K562 (cell line): ENCODE data around the gene GRP. TPM values are rescaled to one million over a fixed set of nuclear protein-coding genes. Genes with fewer than 3 reads are reported as not detected.
A peak's percentile ranks its signal among the peaks of the same experiment; 100 is the strongest.

Experiments used
- ATAC-seq: fragments of 200-7000 bp; cut with Tn5 transposase; 3 replicates; pipeline ENCODE4 v1.9.1; 2020; ENCODE audit warnings: moderate library complexity
- BruUV-seq: library from RNA; stranded (reverse); fragments of 400-500 nt; replicated peaks from 2 replicates; lab custom pipeline; 2021; lab: Mats Ljungman, UMichigan
- CTCF ChIA-PET: fragments of 300-600 bp; formaldehyde crosslinking; extraction: SDS; loops from one replicate; lab custom pipeline; 2021; ENCODE audit warnings: low intra/inter-chr PET ratio; lab: Yijun Ruan, JAX
- POLR2A ChIA-PET: fragments of 300-600, 350-650 bp; sonication (Branson Sonifier 250); formaldehyde crosslinking; extraction: SDS; loops from one replicate; lab custom pipeline; 2021; ENCODE audit warnings: antibody characterized with exemption, inconsistent platforms; lab: Yijun Ruan, JAX
- DNase-seq, 4 experiments: peaks; one replicate each; pipeline versions ENCODE4 v3.0.0 to v3.0.0-alpha.2; 2011 to 2018; ENCODE audit warnings: low spot score in 3 of 4, mixed read lengths in 3 of 4; ENCODE audit errors: extremely low read depth in 1 of 4
- FAIRE-seq: peaks from 2 replicates; lab custom pipeline; 2011; peaks lifted over from hg19 to GRCh38; lab: Jason Lieb, UNC
- H2AFZ ChIP-seq: 2 replicates; pipeline ENCODE4 v1.6.0; 2011; ENCODE audit warnings: low read depth, low read length, control low read depth, inconsistent platforms
- H3K27ac ChIP-seq: fragments of 200-600 bp; 3 replicates; pipeline ENCODE4 v1.8.0; 2011; ENCODE audit warnings: low read depth, mild to moderate bottlenecking, control low read depth, inconsistent platforms, low read length, moderate library complexity, mixed read lengths; ENCODE audit errors: extremely low read depth
- H3K27me3 ChIP-seq, 2 experiments: fragments of 300-600 bp in 1 of 2; 2 replicates in 1 of 2; 3 replicates in 1 of 2; pipeline versions ENCODE4 v1.6.0 to v1.8.0; 2011; ENCODE audit warnings: inconsistent platforms in 2 of 2, low read length in 2 of 2, mild to moderate bottlenecking in 1 of 2, mixed read lengths in 1 of 2, moderate library complexity in 1 of 2; ENCODE audit not compliant: control insufficient read depth in 2 of 2, insufficient read depth in 2 of 2
- H3K36me3 ChIP-seq: fragments of 300-600 bp; 3 replicates; pipeline ENCODE4 v1.8.0; 2011; ENCODE audit warnings: mild to moderate bottlenecking, low read length, inconsistent platforms; ENCODE audit not compliant: control insufficient read depth, insufficient read depth
- H3K4me1 ChIP-seq, 2 experiments: fragments of 200-600 bp in 1 of 2; replicated peaks in 1 of 2; 2 replicates in 1 of 2; 3 replicates in 1 of 2; pipeline versions ENCODE4 v1.5.1 to v1.8.0; 2011; ENCODE audit warnings: inconsistent platforms in 2 of 2, low read length in 2 of 2, mild to moderate bottlenecking in 1 of 2, mixed read lengths in 1 of 2, moderate library complexity in 1 of 2; ENCODE audit not compliant: control insufficient read depth in 2 of 2, insufficient read depth in 2 of 2
- H3K4me2 ChIP-seq: 2 replicates; pipeline ENCODE4 v1.6.1; 2011; ENCODE audit warnings: low read length, control low read depth, inconsistent platforms, mixed read lengths; ENCODE audit not compliant: insufficient read depth
- H3K4me3 ChIP-seq: fragments of 200-600 bp; sonication (generic), shearing (Covaris generic); 2 replicates; pipeline ENCODE4 v1.5.1; 2016; ENCODE audit warnings: control low read depth, inconsistent platforms
- H3K79me2 ChIP-seq: fragments of 200-600 bp; 3 replicates; pipeline ENCODE4 v1.8.0; 2011; ENCODE audit warnings: low read length, inconsistent platforms; ENCODE audit not compliant: control insufficient read depth, insufficient read depth
- H3K9ac ChIP-seq, 2 experiments: 2 replicates each; pipeline versions ENCODE4 v1.6.0 to v1.6.1; 2011; ENCODE audit warnings: low read depth in 2 of 2, low read length in 2 of 2, control low read depth in 1 of 2, inconsistent platforms in 1 of 2, mild to moderate bottlenecking in 1 of 2, mixed read lengths in 1 of 2; ENCODE audit not compliant: insufficient read depth in 1 of 2
- H3K9me1 ChIP-seq: one replicate; pipeline ENCODE4 v1.6.0; 2011; ENCODE audit warnings: inconsistent platforms, mild to moderate bottlenecking, low read length, moderate library complexity; ENCODE audit not compliant: control insufficient read depth, insufficient read depth
- H3K9me3 ChIP-seq: replicated peaks from 2 replicates; pipeline ENCODE4 v1.5.1; 2011; ENCODE audit warnings: low read depth, low read length, inconsistent platforms; ENCODE audit not compliant: control insufficient read depth, insufficient read depth
- H4K20me1 ChIP-seq: replicated peaks from 2 replicates; pipeline ENCODE4 v1.6.1; 2011; ENCODE audit warnings: low read length, inconsistent platforms, mixed read lengths; ENCODE audit not compliant: control insufficient read depth, insufficient read depth
- ARID1B ChIP-seq: fragments of 450-650 bp; IDR thresholded peaks from 2 replicates; pipeline ENCODE4 v1.6.1; 2016; ENCODE audit warnings: antibody characterized with exemption, mild to moderate bottlenecking, inconsistent platforms
- ARID3B ChIP-seq: fragments of 250-450 bp; sonication (Bioruptor Pico); IDR thresholded peaks from 2 replicates; pipeline ENCODE4 v1.4.0; 2020; ENCODE audit warnings: borderline replicate concordance
- BCL6 ChIP-seq: fragments of 250-450 bp; sonication (Bioruptor Pico); IDR thresholded peaks from 2 replicates; pipeline ENCODE4 v1.4.0; 2020
- CBX3 ChIP-seq, 2 experiments: IDR thresholded peaks; 1 replicate in 1 of 2; 2 replicates in 1 of 2; pipeline ENCODE4 v1.6.1; 2012; ENCODE audit warnings: inconsistent platforms in 2 of 2, low read length in 2 of 2, borderline replicate concordance in 1 of 2, control low read depth in 1 of 2
- CBX5 ChIP-seq: IDR thresholded peaks from 2 replicates; pipeline ENCODE4 v1.6.1; 2014; ENCODE audit warnings: low read depth, borderline replicate concordance
- CCNT2 ChIP-seq: IDR thresholded peaks from 2 replicates; pipeline ENCODE4 v1.6.1; 2011; ENCODE audit warnings: borderline replicate concordance, low read depth, mild to moderate bottlenecking, moderate library complexity, mixed read lengths, low read length; ENCODE audit not compliant: insufficient read length; ENCODE audit errors: extremely low read depth
- POLR2H ChIP-seq: IDR thresholded peaks from 2 replicates; pipeline ENCODE4 v1.6.1; 2016; ENCODE audit warnings: missing genetic modification characterization, low read depth, mild to moderate bottlenecking, control low read depth, missing compliant biosample characterization, moderate library complexity
- TAF15 ChIP-seq: fragments of 200-400 bp; formaldehyde crosslinking; IDR thresholded peaks from 2 replicates; pipeline ENCODE4 v1.6.1; 2017; ENCODE audit warnings: mild to moderate bottlenecking, low read depth, low read length, moderate library complexity
- TRIM28 ChIP-seq: fragments of 450-650 bp; IDR thresholded peaks from 2 replicates; pipeline ENCODE4 v1.6.1; 2017
- ZNF436 ChIP-seq: fragments of 250-450, 450-650 bp; sonication (Bioruptor Pico); formaldehyde crosslinking; IDR thresholded peaks from 2 replicates; pipeline ENCODE4 v1.7.0; 2020; ENCODE audit warnings: mild to moderate bottlenecking
- ZNF668 ChIP-seq: fragments of 250-450 bp; sonication (Bioruptor Pico); IDR thresholded peaks from 2 replicates; pipeline ENCODE4 v1.8.0; 2022; ENCODE audit warnings: mild to moderate bottlenecking, inconsistent platforms
- ZNF766 ChIP-seq: fragments of 200-800 bp; sonication (Bioruptor generic); conservative IDR thresholded peaks from 2 replicates; pipeline ENCODE4 v1.6.1; 2016; ENCODE audit warnings: missing genetic modification characterization, missing compliant biosample characterization
- WGBS: fragments of 100-300 bp; shearing (Covaris generic); methylation state at CpG from one replicate; pipeline ENCODE4 v1.1.6; 2016; ENCODE audit warnings: low coverage, mixed read lengths; ENCODE audit not compliant: insufficient coverage; ENCODE audit errors: missing lambda C conversion rate; 5-methylcytosine and 5-hydroxymethylcytosine counted together
- in situ Hi-C: fragments of 300-500 bp; cut with MboI; formaldehyde crosslinking; loops from 4 replicates; pipeline ENCODE4 v1.15.0; 2018; ENCODE audit warnings: inconsistent platforms, mixed read lengths
- intact Hi-C: fragments of 100-400 bp; cut with micrococcal nuclease; formaldehyde crosslinking; loops from 2 replicates; pipeline ENCODE4 v1.14.2; 2022
- polyA plus RNA-seq, 8 experiments: library from polyadenylated mRNA; depleted of rRNA in 4 of 8; stranded (reverse) in 5 of 8; unstranded in 3 of 8; fragments of >200 nt; fragmentation: Nextera tagmentation in 2 of 8; fragmentation: Illumina TruSeq in 1 of 8; extraction: Ambion mirVana in 2 of 8; extraction: Trizol in 1 of 8; gene quantifications; 2 replicates each; pipeline versions ENCODE4 v1.2.1 to v1.2.3, GENCODE V29; 2011 to 2014; ENCODE audit warnings: inconsistent platforms in 1 of 8, missing spikeins in 1 of 8
- total RNA-seq, 7 experiments: library from RNA; depleted of rRNA in 6 of 7; stranded (reverse); fragments of >200 nt in 6 of 7; fragmentation: Illumina TruSeq in 2 of 7; extraction: Trizol in 2 of 7; gene quantifications; 2 replicates each; pipeline versions ENCODE4 v1.2.1 to v1.2.3, GENCODE V29; 2011 to 2021; ENCODE audit warnings: low replicate concordance in 1 of 7

Gene GRP
- total and polyA plus RNA-seq, 9 of the 15 experiments (the other 6 are each of a cell fraction or from before 2014, with no cell fraction given): 0.07 TPM; not detected in 8

- ChIA-PET CTCF (no interaction called here), POLR2A (no interaction called here)
- BruUV-seq: no TSS peak
- Histone ChIP-seq H3K9ac (no peak overlapping the region), H3K4me2 (no peak overlapping the region), H3K27me3 (no peaks in the 10 kb centered on the region), H3K4me3 (no peak overlapping the region), H4K20me1 (no peaks in the 10 kb centered on the region), H3K36me3 (no peaks in the 10 kb centered on the region), H3K9me3 (0 out of 2 replicates have a peak, but pooled peaks cover 2% of the 10 kb centered on the region), H2AFZ (no peak overlapping the region), H3K4me1 (no peaks in the 10 kb centered on the region), H3K9me1 (no peaks in the 10 kb centered on the region), H3K27ac (no peak overlapping the region), H3K79me2 (no peaks in the 10 kb centered on the region)
- 0% methylated on average over 2 of the region's 2 CpGs for WGBS
- in situ Hi-C loops: no loop called here
- TF ChIP-seq TRIM28: peak; percentile 88
- no peak for TF ChIP-seq ARID1B
- no peak for TF ChIP-seq BCL6 (CRISPR knock-in tag)
- TF ChIP-seq CBX5: peak; percentile 49; the same call in 1 of the 2 replicates
- TF ChIP-seq CBX3 (IDR thresholded peaks at IDR 0.05; ENCODE audit: borderline replicate concordance in 1 of 2, low read length in 2 of 2): 0 out of 3 replicates have a peak, but pooled peaks of 1 of the 2 experiments have one; percentile 35
- ATAC-seq: no peak
- DNase-seq: no peak
- intact Hi-C loops: no loop called here
- FAIRE-seq: no peak
These were observed 47.2 kb upstream of the GRP start for GRCh38 chr18:59172664-59173249.

GRCh38 chr18:59177485-59177884 is 42.5 kb upstream of the GRP start:
- Histone ChIP-seq H3K4me3 (no peak overlapping the region), H3K79me2 (no peaks in the 10 kb centered on the region), H2AFZ (no peak overlapping the region), H3K4me2 (no peak overlapping the region), H3K27me3 (no peaks in the 10 kb centered on the region; a peak in 1 of 5 replicates), H3K4me1 (no peaks in the 10 kb centered on the region), H3K9ac (no peak overlapping the region), H3K36me3 (no peaks in the 10 kb centered on the region), H3K9me3 (0 out of 2 replicates have a peak, but pooled peaks cover 2% of the 10 kb centered on the region), H3K27ac (no peak overlapping the region), H3K9me1 (no peaks in the 10 kb centered on the region), H4K20me1 (no peaks in the 10 kb centered on the region)
- BruUV-seq: no TSS peak
- intact Hi-C loops (no loop called here), in situ Hi-C loops (no loop called here)
- no peak for FAIRE-seq
- 0% methylated on average over 4 of the region's 4 CpGs for WGBS
- DNase-seq: no peak
- CTCF ChIA-PET: no interaction called here
- POLR2A ChIA-PET: no interaction called here
- ATAC-seq: no peak
- TF ChIP-seq TAF15 (no peak), ZNF668 (no peak), POLR2H (tag) (no peak), ZNF766 (CRISPR knock-in tag) (no peak), ZNF436 (CRISPR knock-in tag) (no peak), CCNT2 (no peak), ARID3B (no peak)
